Glomerular visceral epithelial cell (primary cell): Measurements from ENCODE around the gene DPH1.
"Not testable (repeated sequence)": the region's sequence is repeated elsewhere in the genome, so short reads cannot be mapped to it uniquely, and the experiment has no call there.

Source experiments
- DNase-seq: peaks from one replicate; pipeline ENCODE4 v3.0.0-alpha.2; 2016; ENCODE audit errors: extremely low spot score

Gene DPH1

DNA sequence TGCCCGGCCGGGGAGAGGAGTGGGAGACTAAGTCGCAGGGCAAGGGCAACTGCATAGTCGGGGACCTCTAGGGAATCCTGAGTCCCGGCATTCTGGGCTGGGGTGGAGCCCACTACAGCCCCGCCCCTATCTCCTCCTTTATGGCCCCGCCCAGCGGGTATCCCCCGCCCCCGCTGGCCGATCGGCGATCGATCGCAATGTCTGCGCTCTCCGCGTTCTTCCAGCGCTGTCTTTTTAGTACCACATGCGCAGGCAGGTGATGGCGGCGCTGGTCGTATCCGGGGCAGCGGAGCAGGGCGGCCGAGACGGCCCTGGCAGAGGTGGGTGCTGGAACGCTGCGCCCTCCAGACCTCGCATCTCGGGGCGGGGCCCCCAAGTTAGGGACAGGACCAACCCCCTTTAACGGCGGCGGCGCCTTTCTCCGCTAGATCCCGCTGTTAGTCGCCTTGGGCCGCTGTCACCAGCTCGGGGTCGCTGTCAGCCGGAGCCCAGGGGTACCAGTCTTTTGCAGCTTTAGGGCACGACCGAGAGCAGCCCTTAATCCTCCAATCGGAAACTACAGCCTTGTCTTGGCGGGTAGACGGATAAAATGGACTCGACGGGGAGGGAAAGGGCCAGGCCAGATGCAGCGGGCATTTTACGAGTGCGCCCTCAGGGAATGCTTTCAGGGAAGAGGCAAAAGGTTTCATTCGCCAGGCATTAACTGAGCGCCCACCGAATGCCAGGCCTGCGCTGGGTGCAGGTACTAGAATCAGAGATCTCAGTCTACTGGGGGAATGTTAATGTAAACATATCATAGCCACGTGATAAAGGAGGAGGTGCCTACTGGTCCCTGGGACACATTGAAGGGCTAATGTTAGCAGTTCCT is at the start of gene DPH1:
TSS of gene DPH1 (plus strand) at position 243 of the 868 bp plus-strand sequence. CDS start at position 260, 17 bp downstream.
- peak; percentile 86 for DNase-seq

DNA sequence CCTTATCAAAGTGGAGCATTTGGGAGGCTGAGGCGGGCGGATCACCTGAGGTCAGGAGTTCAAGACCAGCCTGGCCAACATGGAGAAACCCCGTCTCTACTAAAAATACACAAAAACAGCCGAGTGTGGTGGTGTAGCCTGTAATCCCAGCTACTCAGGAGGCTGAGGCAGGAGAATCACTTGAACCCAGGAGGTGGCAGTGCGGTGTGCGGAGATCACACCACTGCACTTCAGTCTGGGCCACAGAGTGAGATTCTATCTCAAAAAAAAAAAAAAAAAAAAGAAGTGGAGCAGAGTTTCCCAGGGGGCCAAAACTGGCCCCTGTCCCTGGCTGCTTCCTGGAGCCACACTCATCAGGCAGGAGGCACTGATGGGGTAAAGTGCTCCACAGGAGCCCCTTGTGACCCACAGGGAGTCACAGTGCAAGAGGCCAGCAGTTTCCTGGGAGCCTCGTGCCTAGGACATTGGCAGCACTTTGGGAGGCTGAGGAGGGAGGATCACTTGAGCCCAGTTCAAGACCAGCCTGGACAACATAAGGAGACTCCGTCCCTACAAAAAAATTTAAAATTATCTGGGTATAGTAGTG is 49.2 kb upstream of the DPH1 start:
- DNase-seq: no peak

DNA sequence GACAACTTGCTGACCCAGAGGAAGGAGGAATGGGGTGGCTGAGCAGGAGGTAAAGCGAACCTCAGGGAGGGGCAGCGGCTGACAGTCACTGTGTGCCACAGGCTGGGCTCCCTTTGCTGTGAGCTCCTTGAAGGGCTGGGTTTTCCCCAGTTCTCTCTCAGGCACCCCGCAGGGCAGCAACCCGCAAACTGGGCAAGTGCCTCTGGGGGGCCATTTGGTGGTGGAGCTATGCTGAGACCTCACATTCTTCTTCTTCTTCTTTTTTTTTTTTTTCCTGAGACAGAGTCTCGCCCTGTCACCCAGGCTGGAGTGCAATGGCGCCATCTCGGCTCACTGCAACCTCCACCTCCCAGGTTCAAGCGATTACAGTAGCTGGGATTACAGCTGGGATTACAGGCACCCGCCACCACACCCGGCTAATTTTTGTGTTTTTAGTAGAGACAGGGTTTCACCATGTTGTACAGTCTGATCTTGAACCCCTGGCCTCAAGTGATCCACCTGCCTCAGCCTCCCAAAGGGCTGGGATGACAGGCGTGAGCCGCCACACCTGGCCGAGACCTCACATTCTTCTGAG is 47.1 kb upstream of the DPH1 start:
- DNase-seq: not testable (repeated sequence)

DNA sequence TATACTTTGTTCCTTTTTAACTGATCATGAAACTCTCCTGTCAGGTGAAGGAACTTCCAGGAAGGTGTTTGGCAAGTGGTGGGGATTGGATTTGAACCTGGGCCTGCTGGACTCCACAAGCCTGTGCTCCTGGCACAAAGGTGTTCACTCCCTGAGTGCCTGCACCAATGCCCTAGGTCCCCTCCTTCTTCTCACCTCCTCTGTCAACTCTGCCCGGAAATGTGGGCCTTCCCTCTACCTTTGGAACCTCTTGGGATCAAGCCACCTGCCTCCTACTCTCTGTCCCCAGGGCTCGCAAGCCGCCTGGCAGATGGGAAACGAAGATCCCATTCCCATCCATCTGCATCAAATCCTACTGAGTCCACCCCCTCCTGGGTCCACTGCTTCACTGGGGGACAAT is 44.9 kb upstream of the DPH1 start:
- no peak for DNase-seq

DNA sequence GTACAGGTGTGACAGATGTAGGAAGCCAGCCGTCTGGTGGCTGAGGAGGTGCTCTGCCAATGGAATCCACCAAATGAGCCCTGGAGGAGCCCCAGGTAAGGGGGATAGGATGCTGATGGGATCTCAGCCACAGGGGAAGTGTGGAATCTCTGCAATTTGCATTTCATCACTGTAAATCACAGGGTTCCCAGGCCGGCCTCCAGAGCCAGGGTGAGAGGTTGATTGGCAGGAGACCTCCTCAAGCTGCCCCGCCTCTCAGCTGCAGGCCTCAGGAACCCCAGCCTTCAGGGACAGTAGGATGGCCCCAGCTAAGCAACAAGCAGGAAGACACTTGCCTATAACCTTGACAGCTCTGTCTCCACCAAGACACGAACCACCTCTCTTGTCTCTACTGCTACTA is 44.3 kb upstream of the DPH1 start:
- DNase-seq: no peak

DNA sequence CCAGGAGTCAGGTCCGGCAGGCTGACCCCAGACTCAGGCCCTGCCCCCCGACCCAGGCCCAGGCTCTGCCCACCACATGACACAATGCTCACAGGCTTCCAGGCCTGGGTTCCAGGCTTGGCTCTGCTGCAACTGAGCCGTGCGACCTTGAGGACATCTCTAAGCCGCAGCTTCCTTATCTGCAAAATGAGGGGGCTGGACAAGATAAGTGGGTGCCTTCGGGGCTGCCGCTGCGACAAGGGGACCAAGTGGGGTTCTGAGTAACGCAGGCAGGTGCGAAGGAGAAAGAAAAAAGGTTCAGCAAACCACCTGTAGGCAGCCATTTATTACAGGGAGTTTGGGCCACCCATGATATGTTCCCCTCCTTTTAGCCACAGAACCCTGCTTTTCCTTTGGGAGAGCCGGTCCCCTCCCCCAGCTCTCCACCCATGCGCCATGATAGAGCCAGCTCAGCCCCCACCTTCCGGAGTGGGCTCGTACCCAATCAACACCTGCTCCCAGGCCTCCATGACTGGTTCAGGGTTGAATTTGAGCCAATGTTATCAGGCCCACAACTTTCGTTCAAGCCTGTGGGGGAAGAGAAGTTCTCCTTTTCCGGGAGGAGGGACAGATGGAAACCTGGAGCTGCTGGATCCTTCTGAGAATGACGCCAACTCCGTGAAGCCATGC is 43.0 kb upstream of the DPH1 start:
- DNase-seq: no peak

DNA sequence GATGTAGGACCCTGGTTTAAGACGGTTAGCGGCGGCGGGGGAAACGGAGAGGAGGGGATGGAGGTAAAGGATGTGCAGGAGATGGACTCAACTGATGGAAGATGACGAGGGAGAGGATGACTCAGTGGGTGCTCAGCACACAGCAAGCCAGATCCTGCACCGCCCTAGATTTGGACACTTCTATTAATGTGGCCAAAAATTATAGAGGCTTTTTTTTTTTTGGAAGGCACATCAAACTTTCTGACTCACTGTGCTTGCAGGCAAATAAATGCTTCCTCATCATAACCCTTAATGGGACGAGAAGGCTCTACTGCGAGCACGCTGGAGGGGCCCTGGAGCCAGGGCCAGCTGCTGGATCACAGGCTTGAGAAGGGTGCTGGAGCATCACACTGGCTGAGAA is 40.8 kb upstream of the DPH1 start:
- no peak for DNase-seq

DNA sequence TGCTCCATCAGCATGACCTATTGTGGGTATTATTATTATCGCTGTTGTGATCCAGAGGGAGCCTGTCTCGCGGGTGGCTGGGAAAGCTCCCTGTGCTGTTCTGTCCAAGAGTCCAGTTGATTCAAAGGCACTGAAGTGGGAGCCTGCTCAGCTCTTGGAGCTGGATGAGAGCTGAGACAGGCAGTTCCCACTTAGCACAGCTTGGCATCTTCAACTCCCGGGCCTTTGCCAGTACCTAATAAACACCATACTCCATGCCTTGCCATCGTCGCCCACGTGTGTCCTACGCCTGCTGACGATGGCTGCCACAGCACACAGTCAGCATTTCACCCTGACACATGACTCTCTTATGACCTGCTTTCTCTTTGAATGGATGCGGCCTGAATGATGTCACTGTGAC is 37.4 kb upstream of the DPH1 start:
- DNase-seq: no peak

DNA sequence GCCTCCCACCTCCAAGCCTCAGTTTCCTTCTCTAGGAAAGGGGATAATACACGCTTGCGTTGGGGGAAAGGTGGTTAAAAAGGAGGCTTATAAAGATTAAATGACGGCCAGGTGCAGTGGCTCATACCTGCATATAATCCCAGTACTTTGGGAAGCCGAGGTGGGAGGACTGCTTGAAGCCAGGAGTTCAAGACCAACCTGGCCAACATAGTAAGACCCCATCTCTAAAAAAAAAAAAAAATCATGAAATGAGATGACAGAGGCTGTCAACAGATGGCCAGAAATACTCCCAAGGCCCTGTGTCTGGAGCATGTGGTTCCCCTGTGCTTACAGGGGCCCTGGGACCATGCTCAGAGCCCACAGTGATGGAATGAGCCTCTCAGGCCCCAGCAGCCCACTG is 35.2 kb upstream of the DPH1 start:
- DNase-seq: no peak

DNA sequence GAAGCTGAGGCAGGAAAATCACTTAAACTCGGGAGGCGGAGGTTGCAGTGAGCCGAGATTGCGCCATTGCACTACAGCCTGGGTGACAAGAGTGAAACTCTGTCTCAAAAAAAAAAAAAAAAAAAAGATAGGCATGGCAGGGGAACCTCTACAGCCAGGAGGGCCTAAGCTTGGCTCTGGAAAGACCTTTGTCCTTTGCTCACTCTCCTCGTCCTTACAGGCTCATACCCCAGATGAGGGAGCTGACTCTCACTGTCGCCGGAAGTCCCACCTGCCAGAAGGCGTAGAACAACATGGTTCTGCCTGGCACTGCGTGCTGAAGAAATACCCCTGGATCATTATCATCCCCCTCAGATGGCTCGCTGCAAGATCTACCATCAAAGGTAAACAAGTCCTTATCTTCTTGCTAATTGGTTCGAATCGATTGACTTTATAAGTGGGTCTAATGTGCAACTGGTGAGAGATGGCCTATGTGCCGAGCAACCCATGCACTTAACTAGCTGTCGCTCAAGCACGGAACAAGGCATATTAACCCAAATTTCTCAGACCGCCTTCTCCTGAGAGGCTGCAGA is 34.5 kb upstream of the DPH1 start:
- DNase-seq: no peak

DNA sequence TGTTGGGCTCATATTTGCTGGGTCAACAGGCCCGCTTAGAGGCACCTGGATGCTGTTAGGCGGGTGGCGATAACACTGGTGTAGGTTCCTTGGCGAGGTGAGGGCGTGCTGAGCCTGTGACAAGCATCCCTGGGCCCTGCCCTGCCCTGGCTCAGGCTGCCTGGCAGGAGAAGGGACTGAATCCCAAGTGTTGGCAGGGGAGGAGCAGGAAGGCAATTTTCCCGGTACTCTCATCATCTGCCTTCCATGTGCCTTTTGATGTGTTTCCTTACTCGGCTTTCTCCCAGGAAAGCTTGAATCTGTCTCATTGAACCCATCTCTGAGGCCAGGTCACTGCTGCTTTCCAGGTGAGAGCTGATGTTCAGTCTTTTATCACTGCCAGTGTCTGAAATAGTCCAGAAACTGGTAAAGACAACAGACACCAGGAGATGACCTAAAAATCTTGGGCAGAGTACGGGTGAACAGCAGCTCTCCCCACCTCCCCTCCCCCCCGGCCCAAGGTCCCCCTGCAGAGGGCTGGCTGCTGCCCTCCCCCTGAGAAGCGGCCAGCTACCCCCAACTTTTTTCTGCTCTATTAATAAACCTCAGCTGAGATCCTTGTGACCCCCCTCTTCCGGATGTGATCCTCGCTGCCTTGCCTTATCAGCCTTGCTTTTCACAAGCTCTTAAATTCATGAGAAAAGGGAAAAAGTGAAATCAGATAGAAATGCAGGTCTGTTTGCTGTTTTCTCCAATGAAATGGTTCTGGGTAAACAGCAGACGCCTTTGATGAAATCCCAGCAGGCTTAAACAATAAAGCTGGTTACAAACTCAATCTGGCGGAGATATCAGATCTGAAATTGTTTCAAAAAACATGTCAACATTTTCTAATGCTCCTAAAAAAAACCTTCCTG is 33.8 kb upstream of the DPH1 start:
- no peak for DNase-seq

DNA sequence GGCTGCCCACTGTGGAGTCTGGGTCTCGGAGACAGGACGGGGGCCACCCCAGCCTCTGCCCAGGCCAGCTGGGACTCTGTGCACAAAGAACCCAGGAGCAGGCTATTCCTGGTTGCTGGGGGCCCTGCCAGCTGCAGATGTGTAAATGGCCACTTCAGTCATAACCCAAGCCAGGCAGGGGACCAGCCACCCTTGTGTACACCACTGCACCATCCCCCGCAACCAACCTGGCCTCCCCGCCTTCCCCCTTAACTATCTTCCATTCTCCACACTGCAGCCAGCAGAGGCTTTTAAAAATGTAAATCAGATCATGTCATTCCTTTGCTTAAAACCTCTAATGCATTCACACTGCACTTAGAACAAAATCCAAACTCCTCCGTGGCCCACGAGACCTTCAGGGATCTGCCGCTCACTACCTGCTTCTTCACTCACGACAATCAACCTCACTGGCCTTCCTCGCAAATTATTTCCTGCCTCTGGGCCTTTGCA is 33.1 kb upstream of the DPH1 start:
- DNase-seq: no peak

DNA sequence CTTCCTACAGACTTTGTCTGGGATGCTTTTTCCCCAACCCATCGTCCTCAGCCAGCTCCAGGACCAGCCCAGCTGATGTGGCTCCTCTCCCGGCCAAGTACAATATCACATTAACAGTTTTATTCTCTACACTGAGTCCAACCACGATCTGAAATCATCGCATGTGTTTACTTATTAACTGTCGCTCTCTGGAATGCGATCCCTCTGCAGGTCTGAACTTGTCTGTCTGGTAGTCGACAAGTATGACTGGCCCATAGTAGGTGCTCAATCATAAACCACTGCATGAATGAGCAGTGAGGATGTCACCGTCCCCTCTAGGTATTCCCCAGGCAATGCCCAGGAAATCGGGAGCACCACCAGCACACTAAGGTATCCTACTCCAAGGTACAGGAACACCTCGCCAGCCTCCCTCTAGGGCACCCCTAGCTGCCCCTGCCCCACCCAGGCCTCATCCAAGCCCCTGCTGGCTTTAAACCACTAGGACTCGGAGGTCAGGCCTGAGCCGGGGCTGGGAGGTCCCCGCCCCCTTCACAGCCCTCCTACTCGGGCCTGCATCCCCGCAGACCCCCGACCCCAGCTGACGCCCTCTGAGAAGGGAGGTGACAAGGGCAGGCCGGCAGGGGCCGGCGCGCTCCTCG is 32.5 kb upstream of the DPH1 start:
- peak; percentile 68 for DNase-seq

DNA sequence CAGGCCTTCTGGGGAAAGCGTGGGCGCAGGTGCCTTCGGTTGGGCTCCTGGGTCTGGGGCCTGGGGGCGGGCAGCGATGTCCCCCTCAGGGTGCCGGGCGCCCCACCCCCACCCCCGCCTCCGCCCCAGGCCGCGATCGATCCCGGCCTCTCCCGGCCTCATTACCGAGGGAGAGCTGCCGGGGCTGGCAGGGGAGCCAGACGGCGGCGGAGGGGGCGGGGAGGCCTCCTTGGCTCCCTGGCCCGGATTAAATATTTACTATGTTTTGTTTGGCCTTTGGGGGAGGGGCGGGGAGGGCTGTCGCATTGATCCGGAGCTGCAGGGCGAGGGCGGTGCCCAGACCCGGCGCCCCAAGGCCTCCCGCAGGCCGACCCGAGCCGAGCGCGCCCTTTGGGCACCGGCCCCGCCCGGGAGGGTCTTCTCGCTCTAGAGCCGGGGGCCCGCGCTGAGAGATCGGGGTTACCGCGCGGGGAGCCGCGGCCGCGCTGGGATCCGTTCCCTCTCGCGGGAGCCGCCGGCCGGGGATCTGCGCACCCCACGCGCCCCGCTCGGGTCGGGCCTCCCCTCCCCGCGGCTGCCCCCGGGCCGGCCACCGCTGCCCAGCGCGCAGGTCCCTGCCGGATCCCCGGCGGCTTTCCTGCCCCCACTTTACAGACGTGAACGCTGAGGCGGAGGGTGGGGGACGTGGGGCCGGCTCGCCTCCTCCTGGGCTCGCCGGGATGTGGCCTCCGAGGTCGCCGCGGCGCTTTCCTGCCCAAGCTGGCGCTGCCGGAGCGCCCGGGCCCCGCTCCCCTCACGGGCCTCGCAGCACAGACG is 31.8 kb upstream of the DPH1 start:
- DNase-seq: no peak

DNA sequence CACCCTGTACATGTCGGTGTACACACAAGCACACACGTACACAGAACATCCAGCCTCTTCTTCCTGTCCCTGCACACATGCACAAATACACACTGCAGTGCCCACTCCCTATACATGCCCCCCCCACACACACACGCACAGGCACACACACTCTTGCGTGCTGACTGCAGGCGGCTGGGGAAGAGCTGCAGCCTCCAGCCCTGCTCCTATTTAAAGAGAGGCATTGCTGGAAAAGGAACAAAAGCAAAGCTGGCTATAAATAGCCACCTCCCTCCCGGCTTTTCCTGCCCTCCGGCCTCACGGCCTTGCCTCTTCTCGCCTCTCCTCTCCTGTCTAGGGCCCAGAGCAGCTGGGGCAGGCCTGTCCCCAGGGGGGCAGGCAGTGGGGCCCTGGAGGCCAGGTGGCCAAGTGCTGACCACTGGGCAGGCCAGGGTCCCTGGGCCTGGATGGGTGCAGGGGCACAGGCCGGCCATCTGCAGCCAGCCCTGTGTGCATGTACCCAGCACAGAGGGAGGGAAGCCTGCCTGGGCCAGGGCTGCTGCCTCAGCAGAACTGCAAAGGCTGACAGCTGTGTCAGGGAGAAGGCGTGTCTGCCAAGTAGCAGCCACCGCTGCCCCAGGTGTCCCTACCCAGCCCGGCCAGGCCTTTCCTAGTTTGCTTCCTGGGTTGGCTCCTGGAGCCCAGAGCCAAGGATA is 30.2 kb upstream of the DPH1 start:
- no peak for DNase-seq

DNA sequence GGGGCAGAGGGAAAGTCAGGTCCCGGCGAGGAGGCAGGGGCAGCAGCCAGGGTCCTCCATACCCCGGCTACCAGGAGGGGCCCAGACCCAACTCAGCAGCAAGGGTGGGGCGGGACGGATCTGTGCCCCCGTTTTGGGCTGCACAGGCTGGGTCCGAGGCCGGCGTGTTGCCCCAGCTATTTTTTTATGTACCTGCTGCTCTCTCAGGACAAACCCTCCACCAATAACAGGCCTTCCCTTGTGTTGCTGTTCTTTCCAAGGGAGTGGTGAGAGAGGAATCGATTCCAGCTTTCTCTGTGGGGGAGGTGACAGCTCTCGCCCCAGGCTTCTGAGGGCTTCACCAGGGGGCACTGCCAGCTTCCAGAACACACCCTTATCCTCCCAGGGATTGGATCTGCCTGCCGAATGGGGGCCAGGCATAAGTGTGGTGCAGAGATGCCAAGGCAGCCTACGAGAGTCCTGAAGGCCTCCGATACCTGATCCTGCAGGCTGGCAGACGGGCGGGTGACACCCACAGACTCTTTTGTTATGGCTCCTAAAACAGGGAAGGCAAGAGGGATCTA is 27.1 kb upstream of the DPH1 start:
- no peak for DNase-seq

DNA sequence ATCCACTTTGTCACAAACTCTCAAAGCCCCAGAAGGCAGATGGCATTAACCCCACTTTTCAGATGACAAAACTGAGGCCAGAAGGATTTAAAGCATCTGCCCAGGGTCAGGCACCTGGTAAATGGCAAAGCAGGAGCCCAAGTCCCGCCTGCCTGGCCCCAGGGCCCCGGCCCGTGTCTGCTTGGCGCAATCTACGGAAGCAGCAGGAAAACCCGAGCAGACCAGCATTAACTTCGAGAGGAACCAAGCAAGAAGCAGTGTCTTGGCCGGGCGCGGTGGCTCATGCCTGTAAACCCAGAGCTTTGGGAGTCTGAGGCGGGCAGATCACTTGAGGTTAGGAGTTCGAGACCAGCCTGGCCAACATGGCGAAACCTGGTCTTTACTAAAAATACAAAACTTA is 26.4 kb upstream of the DPH1 start:
- no peak for DNase-seq

DNA sequence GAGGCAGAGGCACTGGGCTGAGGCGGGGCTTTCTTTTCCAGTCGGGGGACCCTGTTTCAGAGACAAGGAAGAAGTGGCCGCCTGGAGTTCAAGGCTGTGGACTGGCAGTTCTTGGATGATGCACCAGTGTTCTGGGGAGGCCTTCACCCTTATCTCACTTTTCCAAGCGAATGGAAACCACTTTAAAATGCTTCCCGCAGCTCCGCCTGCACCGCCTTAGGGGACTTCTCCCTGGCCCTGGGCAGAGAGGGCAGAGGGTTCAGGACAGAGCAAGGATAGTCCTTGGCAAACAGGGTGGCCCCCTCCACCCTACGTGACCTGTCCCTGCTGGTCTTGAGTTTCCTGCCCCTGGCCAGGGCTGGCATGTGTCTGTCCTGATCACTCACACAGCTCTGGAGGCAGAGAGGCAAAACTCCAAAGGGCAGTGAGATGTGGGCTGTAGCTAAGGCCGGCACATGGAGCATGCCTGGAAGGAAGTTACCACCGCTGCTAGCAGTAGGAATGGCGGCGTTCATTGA is 25.5 kb upstream of the DPH1 start:
- no peak for DNase-seq
